Endothelial cell of umbilical vein (primary cell): Measurements from ENCODE around the gene CNOT4. TPM values are rescaled to one million over a fixed set of nuclear protein-coding genes. Genes with fewer than 3 reads are reported as not detected.

Experiments
- BruUV-seq: library from RNA; stranded (reverse); fragments of 400-500 nt; replicated peaks from 2 replicates; lab custom pipeline; 2021; lab: Mats Ljungman, UMichigan
- CTCF ChIA-PET: fragments of 300-600, 350-600 bp; sonication (Branson Sonifier 250); formaldehyde crosslinking; loops from one replicate; lab custom pipeline; 2021; ENCODE audit warnings: antibody characterized with exemption, inconsistent platforms; lab: Charles Lee
- POLR2A ChIA-PET: fragments of 300-600, 350-600 bp; sonication (Branson Sonifier 250); formaldehyde crosslinking; loops from one replicate; lab custom pipeline; 2021; ENCODE audit warnings: antibody characterized with exemption, inconsistent platforms; lab: Charles Lee
- DNase-seq: peaks from one replicate; pipeline ENCODE4 v3.0.0-alpha.2; 2011; ENCODE audit warnings: low read depth, low spot score
- FAIRE-seq: peaks from 2 replicates; lab custom pipeline; 2011; peaks lifted over from hg19 to GRCh38; lab: Jason Lieb, UNC
- H2AFZ ChIP-seq: 2 replicates; pipeline ENCODE4 v1.6.0; 2012; ENCODE audit warnings: low read depth, low read length, control low read depth, inconsistent platforms
- H3K27ac ChIP-seq: 2 replicates; pipeline ENCODE4 v1.5.1; 2011; ENCODE audit warnings: low read depth, mild to moderate bottlenecking, control low read depth, low read length, moderate library complexity; ENCODE audit not compliant: insufficient read depth
- H3K27me3 ChIP-seq, 2 experiments: 2 replicates each; pipeline versions ENCODE4 v1.6.0 to v1.6.1; 2011; ENCODE audit warnings: low read length in 2 of 2, mixed read lengths in 1 of 2; ENCODE audit not compliant: control insufficient read depth in 2 of 2, insufficient read depth in 2 of 2
- H3K36me3 ChIP-seq, 2 experiments: 2 replicates in 1 of 2; 3 replicates in 1 of 2; pipeline ENCODE4 v1.5.1; 2011; ENCODE audit warnings: low read length in 2 of 2, mild to moderate bottlenecking in 1 of 2, moderate library complexity in 1 of 2; ENCODE audit not compliant: control insufficient read depth in 2 of 2, insufficient read depth in 2 of 2; ENCODE audit errors: extremely low read depth in 1 of 2
- H3K4me1 ChIP-seq: 3 replicates; pipeline ENCODE4 v1.5.1; 2011; ENCODE audit warnings: mild to moderate bottlenecking, low read length; ENCODE audit not compliant: control insufficient read depth, insufficient read depth; ENCODE audit errors: extremely low read depth
- H3K4me2 ChIP-seq: 2 replicates; pipeline ENCODE4 v1.6.1; 2011; ENCODE audit warnings: low read length, control low read depth, mixed read lengths; ENCODE audit not compliant: insufficient read depth
- H3K4me3 ChIP-seq, 3 experiments: fragments of 200-600 bp in 1 of 3; sonication (generic), shearing (Covaris generic) in 1 of 3; replicated peaks in 1 of 3; 2 replicates each; pipeline ENCODE4 v1.5.1; 2011 to 2016; ENCODE audit warnings: control low read depth in 3 of 3, low read length in 3 of 3, mild to moderate bottlenecking in 2 of 3, inconsistent platforms in 1 of 3, low read depth in 1 of 3, moderate library complexity in 1 of 3; ENCODE audit not compliant: insufficient read depth in 1 of 3
- H3K79me2 ChIP-seq: 2 replicates; pipeline ENCODE4 v1.6.0; 2012; ENCODE audit warnings: low read length, inconsistent platforms; ENCODE audit not compliant: control insufficient read depth, insufficient read depth
- H3K9ac ChIP-seq: replicated peaks from 2 replicates; pipeline ENCODE3; 2011; ENCODE audit warnings: low read length, control low read depth; ENCODE audit not compliant: insufficient read depth; ENCODE audit errors: extremely low read depth
- H3K9me1 ChIP-seq: replicated peaks from 3 replicates; pipeline ENCODE4 v1.6.0; 2011; ENCODE audit warnings: mild to moderate bottlenecking, low read length; ENCODE audit not compliant: control insufficient read depth, insufficient read depth; ENCODE audit errors: extremely low read depth
- H3K9me3 ChIP-seq: replicated peaks from 2 replicates; pipeline ENCODE4 v1.5.1; 2012; ENCODE audit warnings: low read length, inconsistent platforms; ENCODE audit not compliant: control insufficient read depth, insufficient read depth
- H4K20me1 ChIP-seq: replicated peaks from 2 replicates; pipeline ENCODE3; 2011; ENCODE audit warnings: mild to moderate bottlenecking, low read length; ENCODE audit not compliant: control insufficient read depth, insufficient read depth; ENCODE audit errors: extremely low read depth
- CTCF ChIP-seq, 2 donors: IDR thresholded peaks; 1 replicate in 1 of 2; 2 replicates in 1 of 2; pipeline ENCODE4 v1.5.1; 2011; ENCODE audit warnings: low read length in 2 of 2, mild to moderate bottlenecking in 2 of 2, moderate library complexity in 2 of 2, control low read depth in 1 of 2, inconsistent platforms in 1 of 2, low read depth in 1 of 2; ENCODE audit not compliant: insufficient read depth in 1 of 2; ENCODE audit errors: extremely low read depth in 1 of 2
- EZH2 ChIP-seq: IDR thresholded peaks from 2 replicates; pipeline ENCODE4 v1.6.1; 2012; ENCODE audit warnings: borderline replicate concordance, low read depth, mild to moderate bottlenecking, moderate library complexity, low read length, inconsistent platforms; ENCODE audit not compliant: severe bottlenecking
- FOS ChIP-seq: IDR thresholded peaks from 2 replicates; pipeline ENCODE4 v1.6.1; 2011; ENCODE audit warnings: mild to moderate bottlenecking, low read length, moderate library complexity, borderline replicate concordance; ENCODE audit not compliant: insufficient read depth
- GATA2 ChIP-seq: IDR thresholded peaks from 2 replicates; pipeline ENCODE4 v1.7.0; 2011; ENCODE audit warnings: low read depth, mild to moderate bottlenecking, moderate library complexity, mixed read lengths, low read length; ENCODE audit not compliant: insufficient read length, insufficient read depth
- JUN ChIP-seq: IDR thresholded peaks from 2 replicates; pipeline ENCODE4 v1.6.1; 2011; ENCODE audit warnings: borderline replicate concordance, low read depth; ENCODE audit not compliant: insufficient read length, insufficient read depth
- MAX ChIP-seq: IDR thresholded peaks from 2 replicates; pipeline ENCODE4 v1.6.1; 2011; ENCODE audit not compliant: insufficient read depth, insufficient read length
- MYC ChIP-seq: IDR thresholded peaks from one replicate; pipeline ENCODE4 v1.6.1; 2011; ENCODE audit warnings: mild to moderate bottlenecking, low read depth, low read length
- POLR2A ChIP-seq: IDR thresholded peaks from 2 replicates; pipeline ENCODE4 v1.6.1; 2012; ENCODE audit warnings: low read depth, mild to moderate bottlenecking, control low read depth, low read length
- POLR2AphosphoS5 ChIP-seq: IDR thresholded peaks from 2 replicates; pipeline ENCODE4 v1.6.1; 2012; ENCODE audit warnings: low read depth, mild to moderate bottlenecking, control low read depth, low read length, moderate library complexity; ENCODE audit not compliant: insufficient read depth
- dilution Hi-C: fragments of 300-500 bp; cut with MboI; formaldehyde crosslinking; loops from one replicate; pipeline ENCODE4 v1.15.0; 2019; ENCODE audit warnings: low sequenced_read_pairs; ENCODE audit not compliant: extremely low pct_ligation_motif_present
- intact Hi-C: fragments of 100-400 bp; cut with micrococcal nuclease; formaldehyde crosslinking; loops from one replicate; pipeline ENCODE4 v1.10.0; 2022
- polyA plus RNA-seq, 4 experiments: library from polyadenylated mRNA; depleted of rRNA in 3 of 4; stranded (reverse) in 3 of 4; unstranded in 1 of 4; fragments of >200 nt; gene quantifications; 2 replicates each; pipeline versions ENCODE4 v1.2.1 to v1.2.3, GENCODE V29; 2011 to 2012; ENCODE audit warnings: missing spikeins in 1 of 4
- total RNA-seq: library from RNA; stranded (reverse); gene quantifications from 2 replicates; pipeline ENCODE4 v1.2.3, GENCODE V29; 2021

CNOT4 gene
- total and polyA plus RNA-seq, 2 donors (not counting 3 experiments of a cell fraction or from before 2014, with no cell fraction given), result 10.3 to 21.7 TPM

DNA sequence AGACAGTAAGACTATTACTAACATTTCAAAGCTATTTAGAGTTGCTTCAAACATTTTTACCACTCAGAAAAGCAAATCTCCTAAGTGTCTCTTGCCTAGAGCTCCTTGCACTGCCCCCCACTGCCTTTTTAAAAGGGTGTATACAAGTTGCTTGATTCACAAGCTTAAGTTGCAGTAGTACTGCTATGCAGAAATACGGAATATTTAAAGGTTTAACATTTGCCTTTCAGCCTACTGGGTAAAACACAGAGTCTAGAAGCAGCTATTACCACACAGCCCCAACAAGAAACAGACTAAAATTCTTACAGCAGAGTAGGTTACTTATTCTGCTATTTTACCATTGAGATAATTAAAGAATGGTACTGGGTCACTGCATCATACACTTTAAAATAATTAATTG is 128.5 kb downstream of the CNOT4 start:
- no peaks in the 10 kb centered on the region for H3K9me1 ChIP-seq
- H3K27ac ChIP-seq, result no peak overlapping the region
- no peaks in the 10 kb centered on the region for H4K20me1 ChIP-seq
- DNase-seq, result no peak
- no peak for TF ChIP-seq FOS
- TF ChIP-seq POLR2AphosphoS5, result no peak
- TF ChIP-seq GATA2, result no peak
- TF ChIP-seq JUN, result no peak
- TF ChIP-seq MYC, result no peak
- TF ChIP-seq POLR2A, result no peak
- no peak for TF ChIP-seq CTCF (IDR thresholded peaks at IDR 0.05; ENCODE audit: extremely low read depth in 1 of 2, insufficient read depth in 1 of 2, low read depth in 1 of 2, low read length in 2 of 2)
- TF ChIP-seq MAX, result no peak
- no peak for TF ChIP-seq EZH2
- H2AFZ ChIP-seq, result no peak overlapping the region
- dilution Hi-C loops (no loop called here), intact Hi-C loops (no loop called here)
- H3K79me2 ChIP-seq, result no peaks in the 10 kb centered on the region
- no peak for FAIRE-seq
- no peaks in the 10 kb centered on the region for H3K4me1 ChIP-seq
- no peak overlapping the region for H3K4me2 ChIP-seq
- H3K36me3 ChIP-seq, result no peaks in the 10 kb centered on the region
- POLR2A ChIA-PET, result no interaction called here
- H3K9me3 ChIP-seq, result no peaks in the 10 kb centered on the region
- no peak overlapping the region for H3K9ac ChIP-seq
- no peak overlapping the region for H3K4me3 ChIP-seq
- CTCF ChIA-PET, result interaction anchor here (0.6 to 1.9 kb wide), 4 partner anchors 9 to 107 kb away, joined by 3 to 4 read pairs (median 4); no protein-coding TSS in a partner anchor
- H3K27me3 ChIP-seq, result no peaks in the 10 kb centered on the region
- no TSS peak for BruUV-seq
